Sigmoid colon (tissue), 7 donors: ENCODE measurements around the gene KLHDC8A. TPM values are rescaled to one million over a fixed set of nuclear protein-coding genes. Genes with fewer than 3 reads are reported as not detected.

Experiments used
- DNase-seq: peaks from one replicate; pipeline ENCODE4 v3.0.0-alpha.2; 2019
- H3K27ac ChIP-seq, 4 donors: fragments of 200-600 bp; sonication (generic); one replicate each; pipeline ENCODE4 v1.5.1; 2016 to 2019; ENCODE audit warnings: mild to moderate bottlenecking in 1 of 4
- H3K27me3 ChIP-seq, 3 donors: fragments of 200-600 bp; sonication (generic); one replicate each; pipeline ENCODE4 v1.5.1; 2019; ENCODE audit warnings: mild to moderate bottlenecking in 1 of 3
- H3K36me3 ChIP-seq, 4 donors: fragments of 200-600 bp; sonication (generic); one replicate each; pipeline ENCODE4 v1.5.1; 2016 to 2019
- H3K4me1 ChIP-seq, 4 donors: fragments of 200-600 bp; sonication (generic); one replicate each; pipeline ENCODE4 v1.5.1; 2017 to 2019
- H3K4me3 ChIP-seq, 4 donors: fragments of 200-600 bp; sonication (generic); one replicate each; pipeline ENCODE4 v1.5.1; 2017 to 2019; ENCODE audit warnings: mild to moderate bottlenecking in 2 of 4, moderate library complexity in 1 of 4
- H3K9me3 ChIP-seq, 4 donors: fragments of 200-600 bp in 3 of 4; sonication (generic) in 3 of 4; one replicate each; pipeline versions ENCODE4 v1.5.1 to v1.6.1; 2013 to 2019
- EP300 ChIP-seq, 4 donors: sonication (generic); formaldehyde crosslinking; IDR thresholded peaks; one replicate each; pipeline ENCODE4 v1.6.1; 2017; ENCODE audit warnings: antibody characterized with exemption in 4 of 4
- POLR2A ChIP-seq, 2 donors: fragments of 450-650 bp; IDR thresholded peaks; one replicate each; pipeline ENCODE4 v1.6.1; 2016; ENCODE audit warnings: antibody characterized with exemption in 2 of 2, mild to moderate bottlenecking in 2 of 2, moderate library complexity in 2 of 2
- POLR2AphosphoS5 ChIP-seq, 4 donors: sonication (generic); formaldehyde crosslinking; IDR thresholded peaks; one replicate each; pipeline ENCODE4 v1.6.1; 2017; ENCODE audit warnings: antibody characterized with exemption in 4 of 4
- WGBS, 2 donors: extraction: QIAGEN DNeasy Blood & Tissue Kit; methylation state at CpG; one replicate each; pipeline ENCODE4 v1.1.7; 2013; 5-methylcytosine and 5-hydroxymethylcytosine counted together
- intact Hi-C: fragments of 100-400 bp; cut with DNase I; formaldehyde crosslinking; loops from one replicate; pipeline ENCODE4 v1.15.1; 2023
- polyA plus RNA-seq, 3 donors: library from polyadenylated mRNA; stranded (reverse); fragments of 200-250 nt; gene quantifications; one replicate each; pipeline ENCODE4 v1.2.3, GENCODE V29; 2013
- total RNA-seq, 4 donors: library from RNA; depleted of rRNA; stranded (reverse); fragments of >200 nt; gene quantifications; one replicate each; pipeline ENCODE4 v1.1.0, GENCODE V29; 2016
- TF ChIP-seq, protein P1 (sequence below), 4 experiments: fragments of 450-650 bp in 3 of 4; fragments of 200-600 bp in 1 of 4; IDR thresholded peaks; one replicate each; pipeline ENCODE4 v1.5.1; 2016 to 2019; ENCODE audit warnings: antibody characterized with exemption in 4 of 4, mild to moderate bottlenecking in 3 of 4, moderate library complexity in 2 of 4
- donor health status: healthy with polysubstance abuse.
- donor health status: Bipolar disorder and iron deficiency.
- donor health status: healthy.

The KLHDC8A gene
- total and polyA plus RNA-seq, 7 donors = 0.69 to 1.7 (median 1.3) TPM; not detected in 1

DNA sequence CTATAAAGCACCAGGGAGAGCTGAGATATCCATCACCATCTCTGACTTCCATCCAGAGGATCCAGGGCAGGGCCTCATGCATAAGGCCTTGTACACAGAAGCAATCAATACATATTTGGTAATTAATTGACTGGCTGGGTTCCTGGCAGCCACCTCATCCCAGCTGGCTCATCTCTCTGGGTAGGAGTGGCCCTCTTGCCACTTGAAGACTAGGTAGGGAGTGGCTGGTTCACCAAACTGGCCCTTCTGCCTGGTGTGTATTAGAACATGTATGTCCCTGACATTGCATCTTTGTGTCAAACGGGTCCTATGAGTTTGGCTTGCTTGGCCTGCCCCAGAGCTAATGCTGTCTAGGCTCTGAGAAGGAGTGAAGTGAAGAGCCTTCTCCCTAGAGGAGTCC lies 47.0 kb downstream of the KLHDC8A start:
- no peaks in the 10 kb centered on the region for H3K9me3 ChIP-seq
- H3K4me1 ChIP-seq = peaks cover 0 to 14% (median 7%) of the 10 kb centered on the region in 4 donors
- H3K27ac ChIP-seq = no peak overlapping the region
- intact Hi-C loops = no loop called here
- DNase-seq = no peak
- TF ChIP-seq POLR2A (IDR thresholded peaks at IDR 0.05) (no peak), EP300 (IDR thresholded peaks at IDR 0.05) (no peak), POLR2AphosphoS5 (IDR thresholded peaks at IDR 0.05) (no peak)
- TF ChIP-seq, protein P1, sequence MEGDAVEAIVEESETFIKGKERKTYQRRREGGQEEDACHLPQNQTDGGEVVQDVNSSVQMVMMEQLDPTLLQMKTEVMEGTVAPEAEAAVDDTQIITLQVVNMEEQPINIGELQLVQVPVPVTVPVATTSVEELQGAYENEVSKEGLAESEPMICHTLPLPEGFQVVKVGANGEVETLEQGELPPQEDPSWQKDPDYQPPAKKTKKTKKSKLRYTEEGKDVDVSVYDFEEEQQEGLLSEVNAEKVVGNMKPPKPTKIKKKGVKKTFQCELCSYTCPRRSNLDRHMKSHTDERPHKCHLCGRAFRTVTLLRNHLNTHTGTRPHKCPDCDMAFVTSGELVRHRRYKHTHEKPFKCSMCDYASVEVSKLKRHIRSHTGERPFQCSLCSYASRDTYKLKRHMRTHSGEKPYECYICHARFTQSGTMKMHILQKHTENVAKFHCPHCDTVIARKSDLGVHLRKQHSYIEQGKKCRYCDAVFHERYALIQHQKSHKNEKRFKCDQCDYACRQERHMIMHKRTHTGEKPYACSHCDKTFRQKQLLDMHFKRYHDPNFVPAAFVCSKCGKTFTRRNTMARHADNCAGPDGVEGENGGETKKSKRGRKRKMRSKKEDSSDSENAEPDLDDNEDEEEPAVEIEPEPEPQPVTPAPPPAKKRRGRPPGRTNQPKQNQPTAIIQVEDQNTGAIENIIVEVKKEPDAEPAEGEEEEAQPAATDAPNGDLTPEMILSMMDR (IDR thresholded peaks at IDR 0.05) = no peak
- peaks cover 0 to 33% (median 0%) of the 10 kb centered on the region in 4 donors for H3K36me3 ChIP-seq
- H3K27me3 ChIP-seq = no peaks in the 10 kb centered on the region
- WGBS, 2 donors = 18 to 62% methylated on average over 1 of the region's 1 CpG
- no peak overlapping the region for H3K4me3 ChIP-seq

GRCh38 chr1:205306929-205307566 lies 49.7 kb downstream of the KLHDC8A start:
- Histone ChIP-seq H3K27ac (no peak overlapping the region), H3K4me3 (no peak overlapping the region), H3K4me1 (peaks cover 0 to 4% (median under 1%) of the 10 kb centered on the region in 4 donors), H3K36me3 (peaks cover 0 to 48% (median 5%) of the 10 kb centered on the region in 4 donors), H3K27me3 (no peaks in the 10 kb centered on the region), H3K9me3 (no peaks in the 10 kb centered on the region)
- no peak for DNase-seq
- intact Hi-C loops = no loop called here
- TF ChIP-seq, protein P1 (IDR thresholded peaks at IDR 0.05) = no peak
- TF ChIP-seq POLR2AphosphoS5 (IDR thresholded peaks at IDR 0.05) (no peak), EP300 (IDR thresholded peaks at IDR 0.05) (no peak), POLR2A (IDR thresholded peaks at IDR 0.05) (no peak)
- 18 to 73% methylated on average over 7 of the region's 7 CpGs for WGBS, 2 donors

DNA sequence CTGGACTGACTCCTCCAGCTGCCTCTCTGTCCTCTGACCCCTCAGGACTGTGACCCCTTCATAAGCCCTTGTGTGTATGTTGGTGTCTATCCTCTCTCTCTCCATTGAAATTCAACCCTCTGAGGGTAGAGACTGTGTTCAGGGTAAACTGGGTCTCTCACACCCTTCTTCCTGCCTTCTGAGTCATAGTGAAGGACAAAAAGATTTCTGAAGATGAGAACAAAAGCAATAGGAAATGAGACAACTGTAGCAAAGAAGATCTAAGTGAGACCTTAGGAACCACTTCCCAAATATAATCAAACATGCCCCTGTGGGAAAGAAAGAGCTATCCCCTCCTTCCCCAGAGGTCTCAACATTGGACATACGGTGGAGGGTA lies 52.0 kb downstream of the KLHDC8A start:
- TF ChIP-seq POLR2AphosphoS5 (IDR thresholded peaks at IDR 0.05) (no peak), EP300 (IDR thresholded peaks at IDR 0.05) (no peak), POLR2A (IDR thresholded peaks at IDR 0.05) (no peak)
- TF ChIP-seq, protein P1 (IDR thresholded peaks at IDR 0.05) = no peak
- intact Hi-C loops = no loop called here
- DNase-seq = no peak
- WGBS, 2 donors = 87 to 100% methylated on average over 1 of the region's 1 CpG
- H3K27me3 ChIP-seq = no peaks in the 10 kb centered on the region
- H3K36me3 ChIP-seq = peaks cover 0 to 42% (median 5%) of the 10 kb centered on the region in 4 donors
- no peaks in the 10 kb centered on the region for H3K9me3 ChIP-seq
- peaks cover 0 to 16% (median 13%) of the 10 kb centered on the region in 4 donors for H3K4me1 ChIP-seq
- no peak overlapping the region for H3K27ac ChIP-seq
- no peak overlapping the region for H3K4me3 ChIP-seq

- Histone ChIP-seq H3K27me3 (no peaks in the 10 kb centered on the region), H3K4me1 (peaks cover 0 to 16% (median 13%) of the 10 kb centered on the region in 4 donors), H3K9me3 (no peaks in the 10 kb centered on the region), H3K36me3 (peaks cover 0 to 42% (median 5%) of the 10 kb centered on the region in 4 donors), H3K4me3 (no peak overlapping the region), H3K27ac (no peak overlapping the region)
- DNase-seq = no peak
- TF ChIP-seq, protein P1 (IDR thresholded peaks at IDR 0.05) = no peak
- TF ChIP-seq EP300 (IDR thresholded peaks at IDR 0.05) (no peak), POLR2A (IDR thresholded peaks at IDR 0.05) (no peak), POLR2AphosphoS5 (IDR thresholded peaks at IDR 0.05) (no peak)
- 83 to 93% methylated on average over 19 of the region's 19 CpGs for WGBS, 2 donors
- intact Hi-C loops = no loop called here
Observed at GRCh38 chr1:205304046-205304694, 52.6 kb downstream of the KLHDC8A start.
